ENCODE data around the gene PJVK.
A peak's percentile ranks its signal among the peaks of the same experiment; 100 is the strongest.
"Not testable (repeated sequence)": the region's sequence is repeated elsewhere in the genome, so short reads cannot be mapped to it uniquely, and the experiment has no call there.

The PJVK gene

DNA sequence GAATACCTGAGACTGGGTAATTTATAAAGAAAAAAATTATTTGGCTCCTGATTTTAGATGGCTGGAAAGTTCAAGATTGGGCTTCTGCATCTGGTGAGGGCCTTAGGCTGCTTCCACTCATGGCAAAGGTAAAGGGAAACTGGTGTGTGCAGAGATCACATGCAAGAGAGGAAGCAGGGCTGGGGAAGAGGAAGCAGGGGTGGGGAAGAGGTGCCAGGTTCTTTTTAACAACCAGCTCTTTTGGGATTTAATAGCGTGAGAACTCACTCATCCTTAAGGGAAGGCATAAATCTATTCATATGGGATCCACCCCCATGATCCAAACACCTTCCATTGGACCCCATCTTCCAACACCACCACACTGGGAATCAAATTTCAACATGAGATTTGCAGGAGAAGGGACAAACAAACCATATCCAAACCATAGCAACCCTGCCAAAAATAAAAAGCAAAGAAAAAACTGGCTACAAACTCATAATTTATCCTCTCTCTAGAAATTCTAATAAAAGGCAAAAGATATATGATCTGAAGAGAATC lies 30.6 kb upstream of the PJVK start:
- H3K4me3 ChIP-seq (replicated peaks; ENCODE audit: low read depth, low read length) = no peak overlapping the region
- TF ChIP-seq, protein P1, sequence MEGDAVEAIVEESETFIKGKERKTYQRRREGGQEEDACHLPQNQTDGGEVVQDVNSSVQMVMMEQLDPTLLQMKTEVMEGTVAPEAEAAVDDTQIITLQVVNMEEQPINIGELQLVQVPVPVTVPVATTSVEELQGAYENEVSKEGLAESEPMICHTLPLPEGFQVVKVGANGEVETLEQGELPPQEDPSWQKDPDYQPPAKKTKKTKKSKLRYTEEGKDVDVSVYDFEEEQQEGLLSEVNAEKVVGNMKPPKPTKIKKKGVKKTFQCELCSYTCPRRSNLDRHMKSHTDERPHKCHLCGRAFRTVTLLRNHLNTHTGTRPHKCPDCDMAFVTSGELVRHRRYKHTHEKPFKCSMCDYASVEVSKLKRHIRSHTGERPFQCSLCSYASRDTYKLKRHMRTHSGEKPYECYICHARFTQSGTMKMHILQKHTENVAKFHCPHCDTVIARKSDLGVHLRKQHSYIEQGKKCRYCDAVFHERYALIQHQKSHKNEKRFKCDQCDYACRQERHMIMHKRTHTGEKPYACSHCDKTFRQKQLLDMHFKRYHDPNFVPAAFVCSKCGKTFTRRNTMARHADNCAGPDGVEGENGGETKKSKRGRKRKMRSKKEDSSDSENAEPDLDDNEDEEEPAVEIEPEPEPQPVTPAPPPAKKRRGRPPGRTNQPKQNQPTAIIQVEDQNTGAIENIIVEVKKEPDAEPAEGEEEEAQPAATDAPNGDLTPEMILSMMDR (IDR thresholded peaks at IDR 0.05; ENCODE audit: low read length, missing control alignments) = no peak
- DNase-seq (ENCODE audit: low read depth) = no peak

DNA sequence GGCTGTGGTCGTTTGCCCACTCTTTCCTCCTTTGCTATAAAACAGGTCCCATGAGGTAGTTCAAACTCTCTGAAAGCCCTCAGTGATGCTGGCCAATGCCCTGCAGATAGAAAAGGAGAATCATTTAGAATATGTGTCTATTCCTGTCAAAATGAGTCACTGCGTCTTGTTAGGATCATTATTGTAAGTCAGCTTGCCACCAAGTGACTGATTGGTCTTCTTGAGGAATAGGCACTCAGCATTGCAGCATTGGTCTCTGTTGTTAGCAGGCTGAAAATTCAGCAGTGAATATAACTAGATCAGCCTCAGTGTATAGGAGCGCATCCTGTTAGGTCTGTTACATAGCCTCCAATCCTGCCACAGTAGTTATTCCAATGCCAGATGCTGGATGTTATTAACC lies 29.1 kb upstream of the PJVK start:
- DNase-seq (ENCODE audit: low read depth) = no peak
- TF ChIP-seq, protein P1 (IDR thresholded peaks at IDR 0.05; ENCODE audit: low read length, missing control alignments) = no peak
- no peak overlapping the region for H3K4me3 ChIP-seq (replicated peaks; ENCODE audit: low read depth, low read length)

DNA sequence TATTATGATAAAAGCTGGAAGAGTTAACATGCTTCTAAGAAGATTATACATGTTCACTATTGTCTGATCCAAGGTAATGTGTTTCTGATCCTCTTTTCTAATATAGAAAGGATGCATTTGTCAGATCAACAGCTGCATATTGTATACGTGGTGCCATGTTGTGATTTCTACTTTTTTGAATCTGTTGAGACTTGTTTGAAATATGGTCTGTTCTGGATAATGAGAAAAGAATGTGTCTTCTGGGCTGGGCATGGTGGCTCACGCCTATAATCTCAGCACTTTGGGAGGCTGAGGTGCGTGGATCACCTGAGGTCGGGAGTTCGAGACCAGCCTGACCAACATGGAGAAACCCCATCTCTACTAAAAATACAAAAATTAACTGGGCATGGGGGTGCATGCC lies 27.4 kb upstream of the PJVK start:
- not testable (repeated sequence) for H3K4me3 ChIP-seq (replicated peaks; ENCODE audit: low read depth, low read length); DNase-seq (ENCODE audit: low read depth)

DNA sequence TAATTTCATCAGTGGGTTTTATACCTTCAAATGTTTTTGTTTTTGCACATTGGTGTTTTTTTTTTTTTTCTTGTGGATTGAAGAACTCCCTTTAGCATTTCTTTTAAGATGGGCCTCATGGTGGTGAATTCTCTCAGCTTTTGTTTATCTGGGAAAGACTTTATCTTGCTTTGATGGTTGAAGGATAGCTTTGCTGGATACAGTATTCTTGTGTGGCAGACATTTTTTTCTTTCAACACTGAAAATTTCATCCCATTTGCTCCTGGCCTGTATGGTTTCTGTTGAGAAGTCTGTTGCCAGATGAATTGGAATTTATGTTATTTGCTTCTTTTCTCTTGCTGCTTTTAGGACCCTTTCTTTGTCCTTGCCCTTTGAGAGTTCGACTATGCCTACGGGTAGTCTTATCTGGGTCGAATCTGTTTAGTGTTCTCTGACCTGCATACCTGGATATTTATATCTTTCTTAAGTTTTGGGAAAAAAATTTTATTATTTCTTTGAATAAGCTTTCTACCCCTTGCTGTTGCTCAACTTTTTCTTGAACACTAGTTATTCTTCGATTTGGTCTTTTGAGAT lies 25.8 kb upstream of the PJVK start:
- no peak for DNase-seq (ENCODE audit: low read depth)
- no peak overlapping the region for H3K4me3 ChIP-seq (replicated peaks; ENCODE audit: low read depth, low read length)
- TF ChIP-seq, protein P1 (IDR thresholded peaks at IDR 0.05; ENCODE audit: low read length, missing control alignments) = no peak

DNA sequence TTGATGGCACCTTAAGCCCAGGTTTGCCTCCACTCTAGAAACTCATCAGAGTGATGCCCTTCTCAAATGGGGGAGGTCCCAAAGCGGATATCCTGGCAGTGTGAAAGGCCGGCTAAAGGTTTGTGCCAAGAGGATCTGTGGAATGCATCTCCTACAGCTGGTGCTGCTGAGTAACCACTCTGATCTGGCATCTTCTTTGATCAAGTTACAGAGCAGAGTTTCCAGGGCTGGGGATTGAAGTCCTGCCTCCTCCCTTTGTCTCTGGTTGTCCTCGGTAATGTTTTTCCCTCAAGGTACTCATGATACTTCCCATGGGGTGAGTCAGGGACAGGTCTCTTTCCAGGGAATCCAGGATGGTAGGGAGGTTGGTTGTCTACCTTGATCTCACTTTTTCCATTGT lies 24.8 kb upstream of the PJVK start:
- TF ChIP-seq, protein P1 (IDR thresholded peaks at IDR 0.05; ENCODE audit: low read length, missing control alignments) = no peak
- no peak overlapping the region for H3K4me3 ChIP-seq (replicated peaks; ENCODE audit: low read depth, low read length)
- peak; percentile 29 for DNase-seq (ENCODE audit: low read depth)

DNA sequence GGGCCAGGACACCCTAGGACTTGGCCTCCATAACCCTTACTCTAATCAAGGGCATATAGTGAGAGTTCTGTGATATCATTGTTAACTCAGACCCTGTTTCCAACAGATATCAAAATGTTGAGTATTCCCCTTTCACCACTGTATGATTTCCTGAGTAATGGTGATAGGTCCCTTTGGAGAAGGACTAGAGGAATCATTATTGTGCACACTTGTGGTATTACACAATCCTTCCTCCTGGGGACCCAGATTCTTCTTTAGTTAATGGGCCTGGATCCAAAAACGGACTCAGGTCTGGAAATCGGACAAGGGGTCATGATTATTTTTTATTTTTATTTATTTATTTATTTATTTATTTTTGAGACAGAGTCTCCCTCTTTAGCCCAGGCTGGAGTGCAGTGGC lies 23.7 kb upstream of the PJVK start:
- TF ChIP-seq, protein P1 (IDR thresholded peaks at IDR 0.05; ENCODE audit: low read length, missing control alignments) = no peak
- H3K4me3 ChIP-seq (replicated peaks; ENCODE audit: low read depth, low read length) = no peak overlapping the region
- DNase-seq (ENCODE audit: low read depth) = no peak

DNA sequence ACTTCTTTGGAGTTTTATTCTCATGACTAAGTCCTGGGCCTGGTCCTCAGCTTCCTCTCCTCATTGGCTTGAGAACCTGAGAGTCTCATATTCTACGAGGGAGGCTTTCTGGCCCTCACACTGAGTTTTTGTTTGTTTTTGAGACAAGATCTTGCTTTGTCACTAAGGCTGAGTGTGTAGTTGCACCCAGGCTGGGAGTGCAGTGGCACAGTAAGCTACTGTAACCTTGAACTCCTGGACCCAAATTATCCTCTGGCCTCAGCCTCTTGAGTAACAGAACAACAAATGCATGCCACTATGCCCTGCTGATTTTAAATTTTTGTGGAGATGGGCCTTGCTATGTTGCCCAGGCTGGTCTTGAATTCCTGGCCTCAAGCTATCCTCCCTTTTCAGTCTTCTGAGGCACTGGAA lies 22.8 kb upstream of the PJVK start:
- H3K4me3 ChIP-seq (replicated peaks; ENCODE audit: low read depth, low read length) = no peak overlapping the region
- no peak for DNase-seq (ENCODE audit: low read depth)
- TF ChIP-seq, protein P1 (IDR thresholded peaks at IDR 0.05; ENCODE audit: low read length, missing control alignments) = no peak
